Medulla oblongata (tissue), 1 donor: Measurements from ENCODE around the gene NKAIN1.

Experiments used
- DNase-seq: peaks from one replicate; pipeline ENCODE4 v3.0.0-alpha.2; 2015; ENCODE audit errors: extremely low spot score

The NKAIN1 gene

GRCh38 chr1:31234123-31234708, 5.5 kb downstream of the NKAIN1 start:
- DNase-seq = no peak

- DNase-seq = no peak
These were observed 7.0 kb downstream of the NKAIN1 start for GRCh38 chr1:31232689-31233088.

GRCh38 chr1:31231802-31232201, 7.9 kb downstream of the NKAIN1 start:
- no peak for DNase-seq

GRCh38 chr1:31230378-31230777, 9.3 kb downstream of the NKAIN1 start:
- no peak for DNase-seq

- no peak for DNase-seq
These were observed 10.7 kb downstream of the NKAIN1 start for GRCh38 chr1:31228986-31229385.

GRCh38 chr1:31227891-31228568, 11.7 kb downstream of the NKAIN1 start:
- no peak for DNase-seq

- DNase-seq = no peak
These were observed 15.6 kb downstream of the NKAIN1 start for GRCh38 chr1:31224068-31224467.

GRCh38 chr1:31222176-31222575, 17.5 kb downstream of the NKAIN1 start:
- DNase-seq = no peak

GRCh38 chr1:31221072-31221471, 18.6 kb downstream of the NKAIN1 start:
- DNase-seq = no peak

- no peak for DNase-seq
These were observed 20.2 kb downstream of the NKAIN1 start for GRCh38 chr1:31219489-31219888.

- peak; percentile 56 for DNase-seq
These were observed 21.0 kb downstream of the NKAIN1 start for GRCh38 chr1:31218705-31219104.

- DNase-seq = no peak
These were observed 23.7 kb downstream of the NKAIN1 start for GRCh38 chr1:31216016-31216415.

- DNase-seq = no peak
These were observed 24.6 kb downstream of the NKAIN1 start for GRCh38 chr1:31215065-31215570.

- DNase-seq = no peak
These were observed 25.2 kb downstream of the NKAIN1 start for GRCh38 chr1:31214316-31215064.

GRCh38 chr1:31208361-31208945, 31.2 kb downstream of the NKAIN1 start:
- no peak for DNase-seq

- no peak for DNase-seq
These were observed 32.1 kb downstream of the NKAIN1 start for GRCh38 chr1:31207569-31207968.

GRCh38 chr1:31207046-31207445, 32.6 kb downstream of the NKAIN1 start:
- no peak for DNase-seq

GRCh38 chr1:31203215-31203614, 36.5 kb downstream of the NKAIN1 start:
- peak; percentile 81 for DNase-seq

GRCh38 chr1:31201931-31202360, 37.7 kb downstream of the NKAIN1 start:
- DNase-seq = no peak

- no peak for DNase-seq
These were observed 39.7 kb downstream of the NKAIN1 start for GRCh38 chr1:31199949-31200348.

- DNase-seq = no peak
These were observed 40.4 kb downstream of the NKAIN1 start for GRCh38 chr1:31199236-31199790.

GRCh38 chr1:31198600-31198999, 41.1 kb downstream of the NKAIN1 start:
- DNase-seq = no peak
